HUES6 (cell line): ENCODE data around the gene MAOA.

ENCODE experiments used
- H3K27ac ChIP-seq: 2 replicates; pipeline ENCODE4 v1.7.0; 2013; ENCODE audit warnings: low read depth, mild to moderate bottlenecking, low read length, inconsistent platforms
- H3K27me3 ChIP-seq: 2 replicates; pipeline ENCODE4 v1.6.1; 2013; ENCODE audit warnings: low read length; ENCODE audit not compliant: control insufficient read depth, insufficient read depth
- H3K36me3 ChIP-seq: 2 replicates; pipeline ENCODE4 v1.6.1; 2013; ENCODE audit warnings: low read length; ENCODE audit not compliant: control insufficient read depth, insufficient read depth
- H3K4me1 ChIP-seq: 2 replicates; pipeline ENCODE4 v1.6.1; 2013; ENCODE audit warnings: low read length; ENCODE audit not compliant: control insufficient read depth, insufficient read depth
- H3K4me3 ChIP-seq: 2 replicates; pipeline ENCODE4 v1.5.1; 2013; ENCODE audit warnings: low read depth, low read length
- H3K9ac ChIP-seq: one replicate; pipeline ENCODE4 v1.6.1; 2013; ENCODE audit warnings: mild to moderate bottlenecking, low read length
- H3K9me3 ChIP-seq: 2 replicates; pipeline ENCODE4 v1.6.1; 2013; ENCODE audit warnings: low read depth, low read length; ENCODE audit not compliant: control insufficient read depth, insufficient read depth

MAOA gene

DNA sequence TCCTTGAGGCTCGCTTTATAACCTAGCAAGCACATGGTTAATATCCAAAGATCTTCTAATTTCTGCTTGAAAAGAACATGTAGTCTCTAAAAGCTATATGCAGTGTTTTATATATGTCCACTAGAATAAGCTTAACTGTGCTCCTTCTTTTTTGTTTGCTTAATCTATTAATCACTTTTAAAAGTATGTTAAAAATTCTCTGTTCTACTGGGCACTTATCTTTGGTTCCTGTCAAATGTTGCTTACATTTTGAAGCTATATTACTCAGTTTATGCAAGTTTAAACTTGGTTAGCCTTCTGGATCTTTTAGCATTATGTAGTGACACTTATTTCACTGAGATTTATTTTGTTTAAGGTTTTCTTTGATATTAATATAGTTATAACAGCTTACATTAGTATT is 32.5 kb downstream of the MAOA start:
- Histone ChIP-seq H3K9me3 (no peaks in the 10 kb centered on the region), H3K9ac (no peak overlapping the region), H3K36me3 (no peaks in the 10 kb centered on the region), H3K4me3 (no peak overlapping the region), H3K27me3 (no peaks in the 10 kb centered on the region), H3K27ac (no peak overlapping the region), H3K4me1 (peaks cover 9% of the 10 kb centered on the region)

DNA sequence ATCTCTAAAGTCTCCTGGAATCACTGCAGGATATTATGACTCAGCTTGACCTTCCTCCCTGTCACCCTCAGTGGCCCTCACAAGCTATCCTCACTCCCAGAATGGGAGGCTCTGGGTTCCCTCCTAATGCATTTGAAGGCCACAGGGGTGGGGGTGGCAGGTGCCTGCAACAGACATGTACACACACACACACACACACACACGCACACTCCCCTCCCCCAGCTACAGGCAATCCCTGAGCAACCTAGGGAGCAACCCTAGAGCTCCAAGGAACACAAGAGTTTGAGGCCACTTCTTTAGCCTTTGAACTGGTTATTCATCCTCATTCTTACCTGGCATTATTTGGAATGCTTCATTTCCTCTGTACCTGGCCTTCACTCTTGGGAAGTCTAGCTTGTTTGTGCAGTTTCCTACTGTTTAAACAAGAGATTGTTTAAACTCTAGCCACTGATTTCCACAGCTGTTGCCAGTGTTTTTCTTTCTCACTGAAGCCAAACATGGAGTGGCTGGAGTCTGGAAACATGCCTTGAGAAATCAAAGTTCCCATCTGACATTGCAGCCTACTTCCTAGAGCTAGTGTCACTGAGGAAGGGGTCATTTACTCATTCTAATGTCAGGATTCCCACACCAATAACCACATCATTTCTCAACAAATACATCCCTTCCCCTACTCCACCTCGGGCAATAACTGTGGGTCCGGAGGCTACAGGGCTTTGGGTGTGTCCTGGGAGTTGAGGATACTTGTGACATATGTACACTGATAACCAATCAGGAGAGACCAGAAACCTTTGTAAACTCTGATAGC is 37.7 kb downstream of the MAOA start:
- Histone ChIP-seq H3K27ac (no peak overlapping the region), H3K4me1 (peaks cover 12% of the 10 kb centered on the region; the same call in 1 of the 2 replicates), H3K9ac (no peak overlapping the region), H3K9me3 (no peaks in the 10 kb centered on the region), H3K27me3 (no peaks in the 10 kb centered on the region), H3K36me3 (no peaks in the 10 kb centered on the region), H3K4me3 (no peak overlapping the region)

GRCh38 chrX:43699475-43699874 is 43.4 kb downstream of the MAOA start:
- Histone ChIP-seq H3K9ac (no peak overlapping the region), H3K27ac (no peak overlapping the region), H3K9me3 (no peaks in the 10 kb centered on the region), H3K4me1 (peaks cover 4% of the 10 kb centered on the region; the same call in 1 of the 2 replicates), H3K36me3 (no peaks in the 10 kb centered on the region), H3K4me3 (no peak overlapping the region), H3K27me3 (no peaks in the 10 kb centered on the region; the same call in 1 of the 2 replicates)

- Histone ChIP-seq H3K9me3 (no peaks in the 10 kb centered on the region), H3K4me1 (no peaks in the 10 kb centered on the region), H3K27me3 (no peaks in the 10 kb centered on the region; the same call in 1 of the 2 replicates), H3K27ac (no peak overlapping the region), H3K36me3 (no peaks in the 10 kb centered on the region), H3K9ac (no peak overlapping the region), H3K4me3 (no peak overlapping the region)
Measured at GRCh38 chrX:43702079-43702524, 46.0 kb downstream of the MAOA start.

- no peaks in the 10 kb centered on the region for H3K36me3 ChIP-seq
- H3K27ac ChIP-seq = no peak overlapping the region
- H3K4me1 ChIP-seq = no peaks in the 10 kb centered on the region
- no peaks in the 10 kb centered on the region; the same call in 1 of the 2 replicates for H3K27me3 ChIP-seq
- H3K9ac ChIP-seq = no peak overlapping the region
- no peaks in the 10 kb centered on the region for H3K9me3 ChIP-seq
- no peak overlapping the region for H3K4me3 ChIP-seq
Measured at GRCh38 chrX:43702660-43703059, 46.6 kb downstream of the MAOA start.

DNA sequence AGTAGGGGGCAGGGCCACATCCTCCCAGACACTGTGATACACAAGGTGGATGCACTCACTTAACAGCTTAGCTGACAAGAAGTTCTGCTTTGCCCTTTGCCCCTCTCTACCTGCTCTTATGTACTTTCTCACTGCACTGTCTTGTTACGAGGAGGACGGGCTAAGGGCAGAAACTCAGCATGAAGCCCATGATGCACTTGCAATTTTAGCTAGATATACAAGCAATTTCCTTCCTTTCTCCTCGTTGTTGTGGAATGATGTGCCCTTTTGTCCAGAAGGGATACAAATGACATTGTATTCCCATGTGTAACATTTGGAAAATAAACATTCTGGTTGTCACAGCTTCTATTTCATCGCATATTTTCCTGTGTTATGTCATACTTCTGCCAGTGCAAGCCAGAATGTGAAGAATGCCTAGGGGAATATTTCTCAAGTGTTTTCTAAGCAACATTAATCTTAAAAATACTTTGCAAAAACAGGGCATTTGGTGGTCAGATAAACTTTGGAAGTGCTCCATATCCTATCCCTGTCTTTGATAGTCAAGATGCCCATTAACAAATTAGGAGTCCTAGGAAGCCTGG is 47.2 kb downstream of the MAOA start:
- H3K27ac ChIP-seq = no peak overlapping the region
- H3K4me1 ChIP-seq = no peaks in the 10 kb centered on the region
- no peaks in the 10 kb centered on the region; the same call in 1 of the 2 replicates for H3K27me3 ChIP-seq
- no peak overlapping the region for H3K4me3 ChIP-seq
- no peaks in the 10 kb centered on the region for H3K9me3 ChIP-seq
- no peak overlapping the region for H3K9ac ChIP-seq
- no peaks in the 10 kb centered on the region for H3K36me3 ChIP-seq

DNA sequence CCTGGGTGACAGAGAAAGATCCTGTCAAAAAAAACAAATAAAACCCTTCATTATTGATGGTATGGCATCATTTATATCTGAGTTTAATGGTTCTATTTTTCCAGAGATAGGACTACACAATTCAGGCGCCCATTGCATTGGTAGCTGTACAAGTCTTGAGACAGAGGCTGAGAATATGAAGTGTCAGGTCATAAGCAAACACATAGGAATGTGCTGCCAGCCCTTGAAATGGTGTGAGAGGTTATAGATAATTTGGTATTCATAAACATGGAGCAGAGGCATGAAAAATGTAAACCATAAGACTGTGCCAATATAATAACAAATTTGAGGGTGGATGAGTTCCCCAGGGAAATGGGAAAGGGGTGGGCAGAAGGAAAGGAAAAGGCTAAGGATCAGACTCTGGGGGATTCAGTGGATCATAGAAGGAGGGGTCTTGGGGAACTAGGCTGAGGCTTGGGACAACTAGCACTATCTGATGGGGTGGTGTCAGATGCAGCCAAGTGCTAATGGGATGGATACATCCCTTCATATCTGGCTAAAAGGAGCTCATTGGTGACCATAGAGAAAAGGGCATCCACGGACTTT is 50.8 kb downstream of the MAOA start:
- Histone ChIP-seq H3K4me1 (no peaks in the 10 kb centered on the region), H3K4me3 (no peak overlapping the region), H3K27me3 (no peaks in the 10 kb centered on the region; the same call in 1 of the 2 replicates), H3K27ac (no peak overlapping the region), H3K9me3 (no peaks in the 10 kb centered on the region), H3K36me3 (no peaks in the 10 kb centered on the region), H3K9ac (no peak overlapping the region)

DNA sequence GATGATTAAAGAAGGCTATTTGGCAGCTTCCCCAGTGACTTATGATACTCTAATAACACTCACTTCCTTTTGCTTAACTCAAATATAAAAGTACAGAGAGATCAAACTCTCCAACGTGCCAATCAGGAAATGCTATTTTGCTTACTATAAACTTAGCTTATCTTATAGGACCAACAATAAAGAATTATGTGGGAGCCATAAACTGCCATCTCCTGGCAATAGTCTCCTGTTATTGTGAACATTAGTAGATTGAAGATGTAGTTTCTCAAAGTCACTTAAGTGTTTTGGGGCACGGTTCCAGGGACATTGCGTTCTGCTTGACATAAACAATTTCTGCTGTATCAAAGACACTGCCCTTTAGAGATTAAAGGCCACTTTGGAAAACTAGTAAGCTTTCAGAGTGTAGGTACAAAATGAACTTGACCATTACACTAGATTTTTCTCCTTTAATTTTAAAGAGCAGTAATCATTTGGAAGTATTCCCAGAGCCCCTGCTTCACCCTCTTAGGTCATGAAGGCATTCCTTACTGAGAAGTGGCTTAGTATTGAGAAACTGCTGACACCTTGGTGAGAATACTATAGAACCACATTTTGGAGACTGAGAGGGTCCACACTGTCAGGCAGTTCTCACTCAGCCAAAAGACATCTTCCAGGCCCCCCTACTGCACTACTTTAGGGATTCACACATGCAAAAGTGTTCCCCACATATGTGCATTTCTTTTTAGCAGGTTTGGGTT is 51.9 kb downstream of the MAOA start:
- no peaks in the 10 kb centered on the region for H3K4me1 ChIP-seq
- no peaks in the 10 kb centered on the region; the same call in 1 of the 2 replicates for H3K27me3 ChIP-seq
- H3K9me3 ChIP-seq = no peaks in the 10 kb centered on the region
- H3K9ac ChIP-seq = no peak overlapping the region
- H3K27ac ChIP-seq = no peak overlapping the region
- H3K36me3 ChIP-seq = no peaks in the 10 kb centered on the region
- H3K4me3 ChIP-seq = no peak overlapping the region

DNA sequence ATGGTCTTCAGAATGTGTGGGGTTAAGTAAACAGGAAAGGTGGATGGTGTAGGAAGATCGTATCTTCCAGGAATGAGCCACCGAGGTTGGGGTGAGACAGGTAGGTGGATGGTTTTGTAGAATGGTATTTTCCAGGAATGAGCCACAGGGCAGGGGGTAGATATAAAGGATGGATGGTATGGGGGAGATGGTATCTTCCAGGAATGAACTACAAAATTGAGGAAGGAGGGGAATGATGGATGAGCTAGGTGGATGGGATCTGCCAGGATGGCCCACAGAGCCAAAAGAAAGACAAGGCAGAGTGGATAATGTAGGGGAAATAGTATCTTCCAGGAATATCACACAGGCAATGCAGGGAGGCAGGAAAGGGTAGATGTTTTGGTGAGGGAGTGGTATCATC is 60.0 kb downstream of the MAOA start:
- H3K27ac ChIP-seq = no peak overlapping the region
- no peak overlapping the region for H3K9ac ChIP-seq
- no peaks in the 10 kb centered on the region for H3K36me3 ChIP-seq
- H3K4me3 ChIP-seq = no peak overlapping the region
- H3K4me1 ChIP-seq = no peaks in the 10 kb centered on the region
- no peaks in the 10 kb centered on the region; the same call in 1 of the 2 replicates for H3K27me3 ChIP-seq
- peaks cover 28% of the 10 kb centered on the region for H3K9me3 ChIP-seq

DNA sequence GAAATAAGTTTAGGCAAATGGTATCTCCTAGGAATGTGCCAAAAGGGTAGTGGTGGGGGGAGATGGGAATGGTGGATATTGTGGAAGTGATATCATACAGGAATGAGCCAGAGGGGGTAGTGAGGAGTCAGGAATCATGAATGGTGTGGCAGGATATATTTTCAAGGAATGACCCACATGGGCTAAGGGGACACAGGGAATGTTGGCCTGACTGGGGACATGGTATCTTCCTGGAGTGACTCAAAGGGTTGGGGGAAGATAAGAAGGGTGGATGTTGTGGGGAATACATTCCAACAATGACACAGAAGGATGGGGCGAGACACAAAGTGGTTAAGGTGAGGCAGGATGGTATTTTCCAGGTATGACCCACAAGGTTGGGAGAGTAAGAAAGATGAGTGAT is 60.6 kb downstream of the MAOA start:
- H3K27me3 ChIP-seq = no peaks in the 10 kb centered on the region; the same call in 1 of the 2 replicates
- H3K36me3 ChIP-seq = no peaks in the 10 kb centered on the region
- no peak overlapping the region for H3K27ac ChIP-seq
- peaks cover 31% of the 10 kb centered on the region for H3K9me3 ChIP-seq
- no peak overlapping the region for H3K9ac ChIP-seq
- H3K4me3 ChIP-seq = no peak overlapping the region
- no peaks in the 10 kb centered on the region for H3K4me1 ChIP-seq
